Neural crest cell (in vitro differentiated cells): ENCODE data around the gene TMPRSS6. TPM values are rescaled to one million over a fixed set of nuclear protein-coding genes. Genes with fewer than 3 reads are reported as not detected.

Experiments used
- DNase-seq: peaks from one replicate; pipeline ENCODE4 v3.0.0; 2021; ENCODE audit warnings: low read depth, mixed read lengths, low spot score
- H3K27ac Mint-ChIP-seq: one replicate; pipeline ENCODE4 v1.8.0; 2021; ENCODE audit warnings: mild to moderate bottlenecking, mixed read lengths; ENCODE audit not compliant: unreplicated experiment
- H3K27me3 Mint-ChIP-seq: 2 replicates; pipeline ENCODE4 v1.8.0; 2021; ENCODE audit warnings: low read depth, mild to moderate bottlenecking, mixed read lengths
- H3K36me3 Mint-ChIP-seq: 2 replicates; pipeline ENCODE4 v1.8.0; 2021; ENCODE audit warnings: low read depth, mild to moderate bottlenecking, mixed read lengths
- H3K4me1 Mint-ChIP-seq: 2 replicates; pipeline ENCODE4 v1.8.0; 2021; ENCODE audit warnings: mixed read lengths
- H3K4me3 Mint-ChIP-seq: one replicate; pipeline ENCODE4 v1.8.0; 2021; ENCODE audit warnings: mild to moderate bottlenecking, mixed read lengths
- H3K9me3 Mint-ChIP-seq: 2 replicates; pipeline ENCODE4 v1.8.0; 2021; ENCODE audit warnings: mixed read lengths
- CTCF ChIP-seq: fragments of 200-600 bp; sonication (generic); conservative IDR thresholded peaks from 2 replicates; pipeline ENCODE4 v1.5.0; 2021; ENCODE audit warnings: antibody characterized with exemption, mild to moderate bottlenecking
- total RNA-seq: library from RNA; stranded (reverse); gene quantifications from 2 replicates; pipeline ENCODE4 v1.2.1, GENCODE V29; 2021

Gene TMPRSS6
- total RNA-seq, 1 donor from 2014 or later: not detected

GRCh38 chr22:37060801-37061610, 48.5 kb downstream of the TMPRSS6 start:
- H3K4me3 Mint-ChIP-seq: no peak overlapping the region
- TF ChIP-seq CTCF: no peak
- no peaks in the 10 kb centered on the region for H3K4me1 Mint-ChIP-seq
- peaks cover 2% of the 10 kb centered on the region for H3K27me3 Mint-ChIP-seq
- peaks cover 2% of the 10 kb centered on the region for H3K36me3 Mint-ChIP-seq
- no peak for DNase-seq
- no peaks in the 10 kb centered on the region for H3K9me3 Mint-ChIP-seq
- no peak overlapping the region for H3K27ac Mint-ChIP-seq

GRCh38 chr22:37059876-37060449, 49.5 kb downstream of the TMPRSS6 start:
- Mint-ChIP-seq H3K36me3 (peaks cover 3% of the 10 kb centered on the region), H3K9me3 (no peaks in the 10 kb centered on the region), H3K4me1 (no peaks in the 10 kb centered on the region), H3K27me3 (peaks cover 2% of the 10 kb centered on the region), H3K4me3 (no peak overlapping the region), H3K27ac (no peak overlapping the region)
- no peak for DNase-seq
- no peak for TF ChIP-seq CTCF

GRCh38 chr22:37058917-37059701, 50.4 kb downstream of the TMPRSS6 start:
- no peaks in the 10 kb centered on the region for H3K9me3 Mint-ChIP-seq
- no peak overlapping the region for H3K4me3 Mint-ChIP-seq
- H3K27ac Mint-ChIP-seq: no peak overlapping the region
- H3K4me1 Mint-ChIP-seq: no peaks in the 10 kb centered on the region
- TF ChIP-seq CTCF: no peak
- H3K36me3 Mint-ChIP-seq: peaks cover 4% of the 10 kb centered on the region
- H3K27me3 Mint-ChIP-seq: no peaks in the 10 kb centered on the region
- no peak for DNase-seq

GRCh38 chr22:37057796-37058510, 51.6 kb downstream of the TMPRSS6 start:
- no peaks in the 10 kb centered on the region for H3K4me1 Mint-ChIP-seq
- no peak for DNase-seq
- H3K4me3 Mint-ChIP-seq: no peak overlapping the region
- no peak overlapping the region for H3K27ac Mint-ChIP-seq
- no peaks in the 10 kb centered on the region for H3K9me3 Mint-ChIP-seq
- H3K27me3 Mint-ChIP-seq: no peaks in the 10 kb centered on the region
- H3K36me3 Mint-ChIP-seq: peaks cover 4% of the 10 kb centered on the region
- no peak for TF ChIP-seq CTCF

GRCh38 chr22:37057226-37057625, 52.3 kb downstream of the TMPRSS6 start:
- no peaks in the 10 kb centered on the region for H3K9me3 Mint-ChIP-seq
- no peak for DNase-seq
- no peaks in the 10 kb centered on the region for H3K27me3 Mint-ChIP-seq
- peaks cover 4% of the 10 kb centered on the region for H3K36me3 Mint-ChIP-seq
- peaks cover 7% of the 10 kb centered on the region for H3K4me1 Mint-ChIP-seq
- H3K4me3 Mint-ChIP-seq: no peak overlapping the region
- no peak overlapping the region for H3K27ac Mint-ChIP-seq
- TF ChIP-seq CTCF: no peak
